ENCODE data around the gene TSPAN14. TPM values are rescaled to one million over a fixed set of nuclear protein-coding genes. Genes with fewer than 3 reads are reported as not detected.

Gene TSPAN14
- total and polyA plus RNA-seq, 10 of the 15 experiments (the other 5 are each of a cell fraction or from before 2014, with no cell fraction given), result 2.5 to 31.7 (median 17.9) TPM

DNA sequence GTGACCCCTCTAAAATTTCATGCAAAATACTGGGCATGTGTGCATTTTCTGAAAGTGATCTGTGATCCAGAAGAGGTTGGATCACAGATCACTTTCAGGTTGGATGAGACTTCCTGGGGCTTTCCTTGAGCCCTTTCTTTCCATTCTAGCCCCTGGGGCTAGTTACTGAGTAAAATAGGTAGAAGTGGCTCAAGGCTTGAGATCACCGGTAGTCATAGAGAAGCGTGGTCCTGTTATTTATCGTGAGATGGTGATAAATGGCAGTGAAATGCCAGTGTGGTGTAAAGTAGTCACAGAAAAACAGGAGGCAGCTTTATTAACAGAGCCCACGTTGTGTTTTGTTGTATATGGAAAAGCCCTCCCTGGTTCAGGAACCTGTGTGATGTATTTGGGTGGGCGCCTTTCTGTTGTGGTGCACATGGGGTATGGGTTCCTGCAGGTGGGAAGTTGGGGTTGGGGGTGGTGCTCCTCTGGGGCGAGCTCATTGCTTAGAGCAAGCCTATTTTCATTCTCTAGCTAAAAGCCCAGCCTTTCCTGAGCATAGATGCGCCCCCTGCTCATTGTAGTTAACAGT, 49.6 kb downstream of the TSPAN14 start (continued):
- TF ChIP-seq PRDM15 (CRISPR knock-in tag; IDR thresholded peaks at IDR 0.05) (no peak), NR2F1 (conservative IDR thresholded peaks at IDR 0.05) (no peak), ZNF207 (IDR thresholded peaks at IDR 0.05; ENCODE audit: borderline replicate concordance) (no peak), MEF2A (IDR thresholded peaks at IDR 0.05; ENCODE audit: insufficient read depth, low read depth, low read length) (no peak), TCF12 (IDR thresholded peaks at IDR 0.05; ENCODE audit: low read depth, low read length) (no peak), POU2F2 (IDR thresholded peaks at IDR 0.05; ENCODE audit: borderline replicate concordance, low read depth, low read length) (no peak)

DNA sequence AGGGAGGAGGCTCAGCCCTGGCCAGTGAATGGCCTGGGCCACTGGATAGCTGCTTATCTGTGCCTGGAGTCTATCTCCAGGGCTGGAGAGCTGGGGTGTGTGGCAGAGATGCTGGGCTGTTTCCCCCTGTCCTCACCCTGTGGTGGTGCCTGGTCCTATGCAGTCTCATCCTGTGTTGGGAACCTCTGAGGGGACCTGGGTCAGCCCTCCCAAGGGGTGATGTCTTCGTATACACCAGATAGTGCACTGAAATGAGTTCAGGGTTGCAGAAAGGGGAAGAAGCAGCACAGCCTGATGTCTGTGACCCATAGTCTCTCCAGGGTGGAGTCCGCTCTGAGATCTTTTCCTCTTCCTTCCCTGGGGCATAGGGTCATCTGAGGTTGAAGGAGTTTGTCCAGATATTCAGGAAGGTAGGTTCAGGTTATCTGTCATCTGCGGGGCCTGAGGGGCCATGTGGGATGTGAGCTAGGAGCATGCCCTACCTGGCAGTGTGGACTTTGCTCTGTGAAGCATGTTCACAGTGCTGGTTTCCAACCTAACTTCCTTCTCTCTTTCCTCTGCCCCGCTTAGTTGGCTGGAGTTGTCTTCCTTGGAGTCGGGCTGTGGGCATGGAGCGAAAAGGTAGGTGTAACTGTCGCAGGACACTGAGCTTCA, 50.2 kb downstream of the TSPAN14 start:
- CTCF ChIA-PET, result interaction anchor here (0.7 to 21.6 kb wide), 22 partner anchors 10 to 357 kb away, joined by 3 to 852 read pairs (median 8); partner anchors contain the start of gene TSPAN14
- no peak for ATAC-seq
- no peaks in the 10 kb centered on the region for H4K20me1 ChIP-seq (ENCODE audit: control insufficient read depth, insufficient read depth)
- no peak overlapping the region for H3K9ac ChIP-seq (ENCODE audit: control insufficient read depth, insufficient read depth, low read length)
- peaks cover 31% of the 10 kb centered on the region for H3K4me1 ChIP-seq (ENCODE audit: control insufficient read depth, insufficient read depth, low read length)
- no peak overlapping the region for H2AFZ ChIP-seq (ENCODE audit: control insufficient read depth, low read depth, low read length)
- DNase-seq (ENCODE audit: low read depth, low spot score), result no peak
- no peak overlapping the region for H3K4me2 ChIP-seq (ENCODE audit: control insufficient read depth, insufficient read depth)
- H3K36me3 ChIP-seq (ENCODE audit: control insufficient read depth in 2 of 2, insufficient read depth in 2 of 2, low read length in 1 of 2), result peaks cover 19 to 25% of the 10 kb centered on the region in 2 experiments
- no peaks in the 10 kb centered on the region for H3K9me3 ChIP-seq (replicated peaks; ENCODE audit: control insufficient read depth, insufficient read depth, low read length)
- RAD21 ChIA-PET (ENCODE audit: unreplicated experiment), result interaction anchor here (0.8 to 13.9 kb wide), 16 partner anchors 9 to 441 kb away, joined by 3 to 432 read pairs (median 8); partner anchors contain the start of genes PRXL2A and TSPAN14
- POLR2A ChIA-PET, result interaction anchor here (0.7 to 8.3 kb wide), 9 partner anchors 10 to 59 kb away, joined by 3 to 60 read pairs (median 9); partner anchors contain the start of gene TSPAN14
- H3K79me2 ChIP-seq (ENCODE audit: control insufficient read depth, insufficient read depth, low read length), result peaks cover 17% of the 10 kb centered on the region
- H3K27me3 ChIP-seq (replicated peaks in 1 of 2; ENCODE audit: control insufficient read depth in 2 of 2, insufficient read depth in 2 of 2, low read length in 1 of 2), result no peaks in the 10 kb centered on the region
- no TSS peak for BruUV-seq (replicated peaks)
- in situ Hi-C loops (cut with MboI), result loop anchor here (5.0 kb wide), 1 partner anchor 57 kb away; no protein-coding TSS in a partner anchor
- 59% methylated on average over 7 of the region's 7 CpGs for WGBS (ENCODE audit: insufficient coverage, insufficient replicate concordance, low lambda C conversion rate, missing lambda C conversion rate)
- intact Hi-C loops (cut with micrococcal nuclease; ENCODE audit: unreplicated experiment), result loop anchor here (5.0 kb wide), 2 partner anchors 47 to 122 kb away; no protein-coding TSS in a partner anchor
- SMC1A ChIA-PET (ENCODE audit: uncharacterized antibody, unreplicated experiment), result interaction anchor here (0.8 to 21.2 kb wide), 18 partner anchors 8 to 158 kb away, joined by 3 to 1038 read pairs (median 4); partner anchors contain the start of gene TSPAN14
- FAIRE-seq, result no peak
- no peak overlapping the region for H3K4me3 ChIP-seq
- H3K27ac ChIP-seq (ENCODE audit: control insufficient read depth, insufficient read depth), result no peak overlapping the region
- TF ChIP-seq CBX3 (IDR thresholded peaks at IDR 0.05; ENCODE audit: borderline replicate concordance, low read depth) (no peak), CHD4 (IDR thresholded peaks at IDR 0.05) (no peak), STAT1 (conservative IDR thresholded peaks at IDR 0.05) (no peak), FOS (IDR thresholded peaks at IDR 0.05; ENCODE audit: borderline replicate concordance, extremely low read depth, insufficient read length) (no peak), JUNB (IDR thresholded peaks at IDR 0.05) (no peak), FOXK2 (IDR thresholded peaks at IDR 0.05) (no peak), TARDBP (IDR thresholded peaks at IDR 0.05; ENCODE audit: borderline replicate concordance) (no peak), KAT2A (conservative IDR thresholded peaks at IDR 0.05; ENCODE audit: control insufficient read depth, low read depth, low read length) (no peak), PML (IDR thresholded peaks at IDR 0.05; ENCODE audit: low read length) (no peak)
- TF ChIP-seq, protein P1, sequence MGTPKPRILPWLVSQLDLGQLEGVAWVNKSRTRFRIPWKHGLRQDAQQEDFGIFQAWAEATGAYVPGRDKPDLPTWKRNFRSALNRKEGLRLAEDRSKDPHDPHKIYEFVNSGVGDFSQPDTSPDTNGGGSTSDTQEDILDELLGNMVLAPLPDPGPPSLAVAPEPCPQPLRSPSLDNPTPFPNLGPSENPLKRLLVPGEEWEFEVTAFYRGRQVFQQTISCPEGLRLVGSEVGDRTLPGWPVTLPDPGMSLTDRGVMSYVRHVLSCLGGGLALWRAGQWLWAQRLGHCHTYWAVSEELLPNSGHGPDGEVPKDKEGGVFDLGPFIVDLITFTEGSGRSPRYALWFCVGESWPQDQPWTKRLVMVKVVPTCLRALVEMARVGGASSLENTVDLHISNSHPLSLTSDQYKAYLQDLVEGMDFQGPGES (IDR thresholded peaks at IDR 0.05), result no peak
- TF ChIP-seq, protein P2, sequence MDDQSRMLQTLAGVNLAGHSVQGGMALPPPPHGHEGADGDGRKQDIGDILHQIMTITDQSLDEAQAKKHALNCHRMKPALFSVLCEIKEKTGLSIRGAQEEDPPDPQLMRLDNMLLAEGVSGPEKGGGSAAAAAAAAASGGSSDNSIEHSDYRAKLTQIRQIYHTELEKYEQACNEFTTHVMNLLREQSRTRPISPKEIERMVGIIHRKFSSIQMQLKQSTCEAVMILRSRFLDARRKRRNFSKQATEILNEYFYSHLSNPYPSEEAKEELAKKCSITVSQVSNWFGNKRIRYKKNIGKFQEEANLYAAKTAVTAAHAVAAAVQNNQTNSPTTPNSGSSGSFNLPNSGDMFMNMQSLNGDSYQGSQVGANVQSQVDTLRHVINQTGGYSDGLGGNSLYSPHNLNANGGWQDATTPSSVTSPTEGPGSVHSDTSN (IDR thresholded peaks at IDR 0.05; ENCODE audit: insufficient replicate concordance, low read depth, low read length), result no peak
